Measurements from ENCODE around the gene DDX49.

The DDX49 gene, protein sequence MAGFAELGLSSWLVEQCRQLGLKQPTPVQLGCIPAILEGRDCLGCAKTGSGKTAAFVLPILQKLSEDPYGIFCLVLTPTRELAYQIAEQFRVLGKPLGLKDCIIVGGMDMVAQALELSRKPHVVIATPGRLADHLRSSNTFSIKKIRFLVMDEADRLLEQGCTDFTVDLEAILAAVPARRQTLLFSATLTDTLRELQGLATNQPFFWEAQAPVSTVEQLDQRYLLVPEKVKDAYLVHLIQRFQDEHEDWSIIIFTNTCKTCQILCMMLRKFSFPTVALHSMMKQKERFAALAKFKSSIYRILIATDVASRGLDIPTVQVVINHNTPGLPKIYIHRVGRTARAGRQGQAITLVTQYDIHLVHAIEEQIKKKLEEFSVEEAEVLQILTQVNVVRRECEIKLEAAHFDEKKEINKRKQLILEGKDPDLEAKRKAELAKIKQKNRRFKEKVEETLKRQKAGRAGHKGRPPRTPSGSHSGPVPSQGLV

DNA sequence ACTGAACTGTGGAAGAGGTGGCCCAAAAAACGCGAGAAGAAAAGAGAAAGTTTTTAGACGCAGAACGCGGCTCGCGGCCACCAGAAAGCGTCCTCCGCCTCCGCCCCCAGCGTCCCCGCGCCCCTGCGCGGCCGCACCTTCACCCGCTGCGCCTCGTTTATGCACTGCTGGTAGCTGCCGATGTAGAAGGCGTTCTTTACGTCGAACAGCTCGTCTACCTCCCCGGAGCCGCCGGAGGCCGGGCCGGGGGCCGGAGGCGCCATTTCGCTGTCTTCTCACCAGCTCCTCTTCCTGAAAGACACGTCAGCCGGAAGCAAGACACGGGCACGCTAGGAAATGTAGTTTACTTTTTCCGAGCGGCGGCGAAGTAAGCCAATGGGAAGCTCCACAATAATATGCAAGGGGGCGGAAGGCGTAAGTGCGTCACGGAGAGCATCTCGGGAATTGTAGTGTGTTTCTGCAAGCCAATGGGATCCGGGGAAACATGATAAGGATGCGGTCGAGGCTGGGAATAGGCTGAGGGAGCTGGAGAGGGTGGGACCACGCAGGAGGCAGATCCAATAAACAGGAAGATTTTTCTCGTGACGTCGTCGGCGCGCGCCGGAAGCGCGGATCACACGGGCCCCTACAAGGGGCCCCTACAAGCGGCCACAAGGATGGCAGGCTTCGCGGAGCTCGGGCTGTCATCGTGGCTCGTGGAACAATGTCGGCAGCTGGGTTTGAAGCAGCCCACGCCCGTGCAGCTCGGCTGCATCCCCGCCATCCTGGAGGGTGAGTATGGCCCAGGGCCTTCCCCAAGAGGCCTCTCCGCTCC is at the start of gene DDX49, which contains the start of gene COPE:
Gene DDX49, plus strand, starts transcription at position 630 of the 814 bp plus-strand sequence. Its CDS starts 27 bp downstream, at position 657.
Gene COPE, minus strand, starts transcription at position 302 of the 814 bp plus-strand sequence. Its CDS starts 39 bp downstream, at position 263.
- TF ChIP-seq ZFX (IDR thresholded peaks at IDR 0.05) = peak; percentile 49; the same call in 1 of the 2 replicates
- TF ChIP-seq, protein P1, sequence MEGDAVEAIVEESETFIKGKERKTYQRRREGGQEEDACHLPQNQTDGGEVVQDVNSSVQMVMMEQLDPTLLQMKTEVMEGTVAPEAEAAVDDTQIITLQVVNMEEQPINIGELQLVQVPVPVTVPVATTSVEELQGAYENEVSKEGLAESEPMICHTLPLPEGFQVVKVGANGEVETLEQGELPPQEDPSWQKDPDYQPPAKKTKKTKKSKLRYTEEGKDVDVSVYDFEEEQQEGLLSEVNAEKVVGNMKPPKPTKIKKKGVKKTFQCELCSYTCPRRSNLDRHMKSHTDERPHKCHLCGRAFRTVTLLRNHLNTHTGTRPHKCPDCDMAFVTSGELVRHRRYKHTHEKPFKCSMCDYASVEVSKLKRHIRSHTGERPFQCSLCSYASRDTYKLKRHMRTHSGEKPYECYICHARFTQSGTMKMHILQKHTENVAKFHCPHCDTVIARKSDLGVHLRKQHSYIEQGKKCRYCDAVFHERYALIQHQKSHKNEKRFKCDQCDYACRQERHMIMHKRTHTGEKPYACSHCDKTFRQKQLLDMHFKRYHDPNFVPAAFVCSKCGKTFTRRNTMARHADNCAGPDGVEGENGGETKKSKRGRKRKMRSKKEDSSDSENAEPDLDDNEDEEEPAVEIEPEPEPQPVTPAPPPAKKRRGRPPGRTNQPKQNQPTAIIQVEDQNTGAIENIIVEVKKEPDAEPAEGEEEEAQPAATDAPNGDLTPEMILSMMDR (conservative IDR thresholded peaks at IDR 0.05) = no peak

DNA sequence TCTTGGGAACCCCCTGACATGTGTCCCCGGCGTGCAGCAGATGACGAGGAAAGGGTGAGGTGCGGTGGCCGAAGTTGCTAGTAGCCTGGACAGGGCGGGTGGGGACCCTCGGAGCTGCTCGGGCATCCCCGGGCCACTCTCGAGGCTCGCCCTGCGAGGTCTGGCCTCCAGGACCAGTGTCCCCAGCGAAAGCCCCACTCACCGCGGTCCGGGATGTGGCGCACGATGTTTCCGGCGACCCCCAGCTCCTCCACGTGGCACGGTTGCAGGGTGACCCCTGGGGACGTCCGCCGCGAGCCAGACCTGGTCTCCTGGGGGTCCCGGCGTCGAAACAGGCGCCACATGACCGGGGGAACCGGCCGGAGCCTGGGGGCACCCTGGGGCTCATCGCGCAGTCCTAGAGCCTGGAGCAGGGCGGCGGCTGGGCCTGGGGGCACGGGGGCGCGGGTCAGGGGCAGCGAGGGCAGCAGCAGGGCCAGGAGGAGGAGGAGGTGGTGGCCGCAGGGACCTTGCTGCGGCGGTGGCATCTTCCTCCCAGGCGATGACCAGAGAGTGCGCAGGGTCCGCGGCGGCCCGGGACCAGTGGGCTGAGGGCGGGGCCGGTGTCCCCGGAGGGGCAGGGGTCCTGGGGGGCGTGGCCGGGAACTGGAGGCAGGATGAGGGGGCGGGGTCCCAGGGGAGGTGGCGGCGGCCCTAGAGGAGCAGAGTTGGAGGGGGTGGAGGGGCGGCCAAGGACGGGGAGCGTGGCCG is 49.6 kb upstream of the DDX49 start:
- TF ChIP-seq ZFX (IDR thresholded peaks at IDR 0.05) = no peak
- TF ChIP-seq, protein P1 (conservative IDR thresholded peaks at IDR 0.05) = no peak
- H3K27ac ChIP-seq = no peak overlapping the region

More for the DNA sequence above, at the start of gene DDX49, which contains the start of gene COPE:
- peak within 1 kb of the TSS; percentile 80 for H3K27ac ChIP-seq

DNA sequence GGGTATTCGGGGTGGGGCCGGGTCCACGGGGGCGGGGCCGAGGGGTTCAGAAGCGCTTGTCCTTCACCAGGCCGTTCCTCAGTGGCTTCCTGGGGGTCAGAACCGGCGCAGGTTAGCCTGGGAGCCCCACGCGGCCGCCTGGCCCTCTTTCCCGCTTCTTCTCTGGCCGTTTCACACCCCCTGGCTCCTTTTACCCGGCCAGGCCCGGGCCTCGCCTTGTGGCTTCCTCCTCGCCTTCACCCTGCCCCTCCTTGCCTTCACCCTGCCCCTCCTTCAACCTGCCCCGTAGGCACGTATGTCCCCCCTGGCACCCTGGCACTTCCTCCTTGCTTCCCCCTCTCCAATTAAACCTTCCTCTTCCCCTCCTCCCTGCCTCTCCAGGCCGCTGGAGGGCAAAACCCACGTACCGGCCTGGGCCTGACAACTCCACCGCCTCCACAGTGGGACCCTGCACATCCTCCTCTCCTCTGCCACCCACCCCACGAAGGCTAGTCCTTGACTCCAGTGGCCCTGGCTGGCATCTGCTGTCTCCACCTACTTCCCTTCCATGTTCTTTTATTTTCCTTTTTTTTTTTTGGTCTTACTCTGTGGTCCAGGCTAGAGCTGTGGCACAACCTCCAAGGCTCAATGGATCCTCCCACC is 48.9 kb upstream of the DDX49 start:
- no peak overlapping the region for H3K27ac ChIP-seq
- TF ChIP-seq ZFX (IDR thresholded peaks at IDR 0.05) = no peak
- TF ChIP-seq, protein P1 (conservative IDR thresholded peaks at IDR 0.05) = no peak

DNA sequence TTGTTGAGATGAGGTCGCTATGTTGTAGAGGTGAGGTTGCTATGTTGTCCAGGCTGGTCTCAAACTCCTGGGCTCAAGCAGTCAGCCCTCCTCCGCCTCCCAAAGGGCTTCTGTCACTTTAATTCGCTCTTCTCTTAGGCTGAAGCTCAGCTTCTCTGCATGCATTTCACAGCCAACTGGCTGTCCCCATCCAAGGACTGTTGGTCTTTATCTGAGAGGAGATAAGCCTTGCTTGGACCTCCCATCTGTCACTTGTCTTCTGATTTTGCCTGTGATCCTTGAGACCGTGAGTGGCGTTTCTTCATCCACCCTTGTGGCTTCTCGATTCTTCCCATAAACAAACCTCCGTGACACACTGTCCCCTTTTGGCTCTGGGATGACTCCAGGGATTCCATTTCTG is 48.0 kb upstream of the DDX49 start:
- no peak overlapping the region for H3K27ac ChIP-seq
- no peak for TF ChIP-seq ZFX (IDR thresholded peaks at IDR 0.05)
- TF ChIP-seq, protein P1 (conservative IDR thresholded peaks at IDR 0.05) = no peak

DNA sequence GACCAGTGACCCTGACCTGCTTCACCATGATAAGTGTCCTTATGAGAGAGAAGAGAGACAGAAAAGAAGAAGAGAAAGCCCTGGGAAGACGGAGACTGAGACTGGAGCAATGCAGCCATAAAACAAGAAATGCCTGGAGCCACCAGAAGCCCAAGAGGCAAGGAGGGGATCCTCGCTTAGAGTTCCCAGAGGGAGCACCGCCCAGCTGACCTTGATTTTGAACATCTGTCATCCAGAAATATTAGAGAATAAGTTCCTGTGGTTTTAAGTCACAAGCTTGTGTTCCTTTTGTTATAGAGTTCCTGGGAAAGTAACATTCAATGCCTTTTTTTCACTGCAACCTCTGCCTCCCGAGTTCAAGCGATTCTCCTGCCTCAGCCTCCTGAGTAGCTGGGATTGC is 43.8 kb upstream of the DDX49 start:
- TF ChIP-seq, protein P1 (conservative IDR thresholded peaks at IDR 0.05) = no peak
- no peak for TF ChIP-seq ZFX (IDR thresholded peaks at IDR 0.05)
- no peak overlapping the region for H3K27ac ChIP-seq

DNA sequence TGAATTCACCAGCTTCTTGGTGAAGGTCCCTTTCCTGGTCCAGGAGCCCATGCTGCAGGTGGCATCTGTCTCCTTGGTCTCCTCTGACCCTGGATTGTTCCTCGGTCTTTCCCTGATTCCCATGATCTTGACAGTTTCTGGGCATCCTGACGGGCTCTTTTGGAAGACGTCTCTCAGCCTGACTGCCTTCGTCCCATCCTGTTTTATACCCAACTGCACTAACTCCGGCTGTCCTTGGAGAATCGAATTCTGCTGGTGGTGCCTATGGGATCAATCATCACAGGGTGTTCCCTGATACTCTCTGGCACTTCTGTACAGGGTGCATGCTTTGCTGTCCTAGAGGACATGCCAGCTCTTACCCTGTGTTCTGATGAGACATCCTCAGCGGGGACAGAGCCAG is 42.6 kb upstream of the DDX49 start:
- no peak overlapping the region for H3K27ac ChIP-seq
- no peak for TF ChIP-seq ZFX (IDR thresholded peaks at IDR 0.05)
- TF ChIP-seq, protein P1 (conservative IDR thresholded peaks at IDR 0.05) = no peak

Data from C4-2B (cell line).